IMR-90 (cell line): ENCODE data around the gene ZBTB44.
A peak's percentile ranks its signal among the peaks of the same experiment; 100 is the strongest.

ENCODE experiments used
- CEBPB ChIP-seq: IDR thresholded peaks from 2 replicates; pipeline ENCODE4 v1.6.1; 2012; ENCODE audit warnings: low read depth, low read length, improper control_type of control experiment
- POLR2A ChIP-seq: IDR thresholded peaks from 2 replicates; pipeline ENCODE4 v1.6.1; 2012; ENCODE audit warnings: mild to moderate bottlenecking, low read depth, low read length
- TF ChIP-seq, protein P1 (sequence below): conservative IDR thresholded peaks from 2 replicates; pipeline ENCODE4 v1.5.1; 2012; ENCODE audit warnings: mild to moderate bottlenecking, low read depth, low read length, improper control_type of control experiment

DNA sequence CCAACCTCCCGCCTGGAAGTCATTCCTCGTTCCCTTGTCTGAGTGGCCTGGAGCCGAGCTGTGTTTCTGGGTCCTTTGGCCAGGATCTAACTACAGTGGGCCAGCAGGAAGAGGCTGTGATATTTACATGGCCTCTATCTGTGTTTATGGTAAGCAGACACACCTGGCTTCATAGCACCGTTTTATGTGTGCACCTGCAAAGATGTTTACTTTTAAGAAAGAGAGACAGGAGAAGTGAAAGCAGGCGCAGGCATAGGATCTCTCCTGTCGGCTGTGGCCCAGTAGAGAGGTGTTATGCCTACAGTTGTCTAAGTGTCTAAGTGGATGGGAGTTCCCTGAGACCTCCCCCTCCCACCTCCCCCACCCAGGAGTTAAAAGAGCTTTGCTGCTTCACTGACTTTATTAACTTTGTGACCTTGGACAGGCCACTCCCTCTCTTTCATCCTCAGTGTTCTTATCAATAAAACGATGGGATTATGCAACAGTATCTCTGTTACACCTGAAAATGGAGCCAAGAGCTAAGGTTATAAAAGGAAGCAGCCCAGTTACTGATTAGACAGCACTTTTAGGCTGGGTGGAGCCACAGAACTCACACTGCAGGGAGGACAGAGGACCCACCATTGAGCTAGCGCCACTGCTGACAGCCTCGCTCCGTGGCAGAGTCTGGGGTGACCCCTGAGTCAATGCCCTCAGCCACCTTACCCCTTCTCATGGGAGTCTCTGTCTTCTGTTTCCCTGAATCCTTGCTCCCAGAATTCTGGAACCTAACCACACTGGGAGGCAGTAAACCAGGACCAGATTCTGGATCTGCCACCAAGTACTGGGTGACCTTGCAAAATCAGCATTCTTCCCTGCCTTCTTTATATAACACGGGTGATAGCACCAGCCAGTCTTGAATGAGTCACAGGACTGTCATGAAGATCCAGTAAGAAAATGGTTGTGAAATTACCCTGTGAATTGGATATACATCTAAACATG is 133.1 kb downstream of the ZBTB44 start:
- TF ChIP-seq, protein P1, sequence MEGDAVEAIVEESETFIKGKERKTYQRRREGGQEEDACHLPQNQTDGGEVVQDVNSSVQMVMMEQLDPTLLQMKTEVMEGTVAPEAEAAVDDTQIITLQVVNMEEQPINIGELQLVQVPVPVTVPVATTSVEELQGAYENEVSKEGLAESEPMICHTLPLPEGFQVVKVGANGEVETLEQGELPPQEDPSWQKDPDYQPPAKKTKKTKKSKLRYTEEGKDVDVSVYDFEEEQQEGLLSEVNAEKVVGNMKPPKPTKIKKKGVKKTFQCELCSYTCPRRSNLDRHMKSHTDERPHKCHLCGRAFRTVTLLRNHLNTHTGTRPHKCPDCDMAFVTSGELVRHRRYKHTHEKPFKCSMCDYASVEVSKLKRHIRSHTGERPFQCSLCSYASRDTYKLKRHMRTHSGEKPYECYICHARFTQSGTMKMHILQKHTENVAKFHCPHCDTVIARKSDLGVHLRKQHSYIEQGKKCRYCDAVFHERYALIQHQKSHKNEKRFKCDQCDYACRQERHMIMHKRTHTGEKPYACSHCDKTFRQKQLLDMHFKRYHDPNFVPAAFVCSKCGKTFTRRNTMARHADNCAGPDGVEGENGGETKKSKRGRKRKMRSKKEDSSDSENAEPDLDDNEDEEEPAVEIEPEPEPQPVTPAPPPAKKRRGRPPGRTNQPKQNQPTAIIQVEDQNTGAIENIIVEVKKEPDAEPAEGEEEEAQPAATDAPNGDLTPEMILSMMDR = no peak
- TF ChIP-seq CEBPB (peak; percentile 92), POLR2A (no peak)
